ENCODE results near the gene ESCO1. TPM values are rescaled to one million over a fixed set of nuclear protein-coding genes. Genes with fewer than 3 reads are reported as not detected.

The ESCO1 gene
- total and polyA plus RNA-seq, 12 donors: 6.7 to 34.2 (median 12.0) TPM

DNA sequence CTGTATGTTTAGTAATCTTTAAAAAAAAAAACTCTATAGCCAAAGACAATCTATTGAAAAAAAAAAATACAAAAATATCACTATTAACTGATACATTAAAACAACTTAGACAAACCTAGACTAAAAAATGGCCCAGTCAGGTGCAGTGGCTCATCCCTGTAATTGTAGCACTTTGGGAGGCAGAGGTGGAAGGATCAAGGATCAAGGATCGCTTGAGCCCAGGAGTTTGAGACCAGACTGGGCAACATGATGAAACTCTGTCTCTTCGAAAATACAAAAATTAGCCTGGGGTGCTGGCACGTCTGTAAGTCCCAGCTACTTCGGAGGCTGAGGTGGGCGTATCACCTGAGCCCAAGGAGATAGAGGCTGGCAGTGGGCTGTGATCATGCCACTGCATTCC lies 16.1 kb downstream of the ESCO1 start:
- no peak for TF ChIP-seq POLR2A (IDR thresholded peaks at IDR 0.05)
- TF ChIP-seq, protein P1, sequence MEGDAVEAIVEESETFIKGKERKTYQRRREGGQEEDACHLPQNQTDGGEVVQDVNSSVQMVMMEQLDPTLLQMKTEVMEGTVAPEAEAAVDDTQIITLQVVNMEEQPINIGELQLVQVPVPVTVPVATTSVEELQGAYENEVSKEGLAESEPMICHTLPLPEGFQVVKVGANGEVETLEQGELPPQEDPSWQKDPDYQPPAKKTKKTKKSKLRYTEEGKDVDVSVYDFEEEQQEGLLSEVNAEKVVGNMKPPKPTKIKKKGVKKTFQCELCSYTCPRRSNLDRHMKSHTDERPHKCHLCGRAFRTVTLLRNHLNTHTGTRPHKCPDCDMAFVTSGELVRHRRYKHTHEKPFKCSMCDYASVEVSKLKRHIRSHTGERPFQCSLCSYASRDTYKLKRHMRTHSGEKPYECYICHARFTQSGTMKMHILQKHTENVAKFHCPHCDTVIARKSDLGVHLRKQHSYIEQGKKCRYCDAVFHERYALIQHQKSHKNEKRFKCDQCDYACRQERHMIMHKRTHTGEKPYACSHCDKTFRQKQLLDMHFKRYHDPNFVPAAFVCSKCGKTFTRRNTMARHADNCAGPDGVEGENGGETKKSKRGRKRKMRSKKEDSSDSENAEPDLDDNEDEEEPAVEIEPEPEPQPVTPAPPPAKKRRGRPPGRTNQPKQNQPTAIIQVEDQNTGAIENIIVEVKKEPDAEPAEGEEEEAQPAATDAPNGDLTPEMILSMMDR (IDR thresholded peaks at IDR 0.05): no peak
- no peaks in the 10 kb centered on the region for H3K4me1 ChIP-seq (replicated peaks in 1 of 2)
- WGBS, 4 donors: 80 to 94% (median 91%) methylated on average over 5 of the region's 5 CpGs
- DNase-seq: no peak
- H3K27ac ChIP-seq: no peak overlapping the region
- intact Hi-C loops (cut with DNase I): no loop called here
- H3K27me3 ChIP-seq: no peaks in the 10 kb centered on the region
- no peaks in the 10 kb centered on the region for H3K9me3 ChIP-seq (replicated peaks in 1 of 3)
- no peak overlapping the region for H3K4me3 ChIP-seq
- no peaks in the 10 kb centered on the region for H3K36me3 ChIP-seq (replicated peaks in 1 of 2)

DNA sequence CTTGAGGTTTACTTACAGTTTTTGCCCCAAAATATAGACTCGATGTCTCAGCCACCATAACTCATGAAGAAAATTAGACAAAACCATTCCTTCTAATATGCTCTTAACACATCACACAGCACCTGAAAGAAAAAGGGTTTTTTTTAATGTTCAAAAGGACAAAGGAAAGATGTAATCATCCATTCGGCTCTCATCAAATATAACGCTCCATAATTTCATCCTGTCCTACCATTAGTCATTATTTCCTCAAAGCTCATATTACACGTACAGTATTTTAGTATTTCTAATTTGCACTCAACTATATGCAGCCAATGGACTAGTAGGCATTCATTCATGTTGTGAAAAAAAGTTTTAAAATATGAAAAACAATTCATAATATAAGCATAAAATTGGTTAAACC lies 24.8 kb downstream of the ESCO1 start:
- intact Hi-C loops (cut with DNase I): no loop called here
- WGBS, 4 donors: 92 to 96% (median 95%) methylated on average over 4 of the region's 4 CpGs
- H3K36me3 ChIP-seq (replicated peaks in 1 of 2): peaks cover 0 to 15% of the 10 kb centered on the region in 2 donors
- H3K27me3 ChIP-seq: no peaks in the 10 kb centered on the region
- no peak overlapping the region for H3K4me3 ChIP-seq
- H3K9me3 ChIP-seq (replicated peaks in 1 of 3): no peaks in the 10 kb centered on the region
- no peak overlapping the region for H3K27ac ChIP-seq
- H3K4me1 ChIP-seq (replicated peaks in 1 of 2): peaks cover 7 to 15% of the 10 kb centered on the region in 2 donors
- no peak for DNase-seq
- TF ChIP-seq, protein P1 (IDR thresholded peaks at IDR 0.05): no peak
- TF ChIP-seq POLR2A (IDR thresholded peaks at IDR 0.05): no peak

- H3K27me3 ChIP-seq: no peaks in the 10 kb centered on the region
- peaks cover 7 to 15% of the 10 kb centered on the region in 2 donors for H3K4me1 ChIP-seq (replicated peaks in 1 of 2)
- H3K4me3 ChIP-seq: no peak overlapping the region
- intact Hi-C loops (cut with DNase I): no loop called here
- peaks cover 0 to 21% of the 10 kb centered on the region in 2 donors for H3K36me3 ChIP-seq (replicated peaks in 1 of 2)
- no peak for TF ChIP-seq POLR2A (IDR thresholded peaks at IDR 0.05)
- TF ChIP-seq, protein P1 (IDR thresholded peaks at IDR 0.05): no peak
- DNase-seq: no peak
- H3K27ac ChIP-seq: no peak overlapping the region
- H3K9me3 ChIP-seq (replicated peaks in 1 of 3): no peaks in the 10 kb centered on the region
Measured at GRCh38 chr18:21571772-21572171, 28.7 kb downstream of the ESCO1 start.

DNA sequence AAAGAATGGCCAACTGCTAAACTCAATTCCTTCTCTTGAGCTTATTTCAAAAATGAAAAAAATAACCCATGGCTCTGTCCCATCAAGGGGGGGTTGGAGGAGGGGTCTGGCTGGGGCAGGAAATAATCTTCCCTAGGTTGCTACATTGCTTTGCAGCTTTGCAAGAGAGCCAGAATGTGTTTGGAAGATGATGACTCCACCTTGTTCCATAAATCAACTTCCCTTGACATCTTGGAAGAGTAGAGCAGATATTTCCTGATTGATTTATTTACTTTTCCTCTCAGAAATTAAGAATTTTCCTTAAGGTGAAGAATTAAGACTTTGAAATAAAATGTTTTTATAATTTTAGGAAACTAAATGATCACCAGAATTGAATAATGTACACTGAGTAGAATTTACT lies 41.3 kb downstream of the ESCO1 start:
- no peak for DNase-seq
- Histone ChIP-seq H3K4me3 (no peak overlapping the region), H3K36me3 (replicated peaks in 1 of 2) (peaks cover 0 to 21% of the 10 kb centered on the region in 2 donors), H3K4me1 (replicated peaks in 1 of 2) (no peaks in the 10 kb centered on the region), H3K9me3 (replicated peaks in 1 of 3) (no peaks in the 10 kb centered on the region), H3K27me3 (no peaks in the 10 kb centered on the region), H3K27ac (no peak overlapping the region)
- TF ChIP-seq, protein P1 (IDR thresholded peaks at IDR 0.05): no peak
- no peak for TF ChIP-seq POLR2A (IDR thresholded peaks at IDR 0.05)
- intact Hi-C loops (cut with DNase I): no loop called here

Measured in adrenal gland (tissue), 12 donors.